Measurements from ENCODE around the gene NTM. TPM values are rescaled to one million over a fixed set of nuclear protein-coding genes. Genes with fewer than 3 reads are reported as not detected.

NTM gene
- total RNA-seq, 1 experiment from 2014 or later: 9.9 TPM

- no peaks in the 10 kb centered on the region for H3K27me3 Mint-ChIP-seq (ENCODE audit: low read depth)
- H4K91ac ChIP-seq (ENCODE audit: insufficient read length, low read depth, low read length): no peak overlapping the region
- no peaks in the 10 kb centered on the region for H3K27me3 ChIP-seq (ENCODE audit: insufficient read depth, low read length)
- no peak overlapping the region for H3K27ac Mint-ChIP-seq
- no peak overlapping the region for H3K14ac ChIP-seq (ENCODE audit: insufficient read depth, low read length)
- H3K4me1 ChIP-seq (ENCODE audit: insufficient read depth, low read length): no peaks in the 10 kb centered on the region
- H3K23me2 ChIP-seq (ENCODE audit: insufficient read length, low read depth, low read length, poor library complexity, severe bottlenecking): no peaks in the 10 kb centered on the region
- no peak overlapping the region for H3K27ac ChIP-seq (ENCODE audit: insufficient read length, low read depth, low read length)
- no peak overlapping the region for H4K8ac ChIP-seq (replicated peaks; ENCODE audit: insufficient read length, low read depth, low read length)
- H2BK5ac ChIP-seq (ENCODE audit: insufficient read length, low read length): no peak overlapping the region
- no peak overlapping the region for H3K23ac ChIP-seq (ENCODE audit: insufficient read length, low read depth, low read length)
- H4K5ac ChIP-seq (ENCODE audit: insufficient read length, low read depth, low read length): no peak overlapping the region
- DNase-seq: no peak
- H3K56ac ChIP-seq (ENCODE audit: insufficient read length, low read depth, low read length): no peak overlapping the region
- H3K4ac ChIP-seq (ENCODE audit: low read depth, low read length): no peak overlapping the region
- H3T11ph ChIP-seq (ENCODE audit: low read length): no peak overlapping the region
- no peak overlapping the region for H2BK120ac ChIP-seq (ENCODE audit: low read depth, low read length, poor library complexity, severe bottlenecking)
- H3K4me3 Mint-ChIP-seq: no peak overlapping the region
- H2AFZ ChIP-seq (ENCODE audit: low read length): no peak overlapping the region
- H3K79me1 ChIP-seq (ENCODE audit: insufficient read depth, low read depth, low read length, poor library complexity, severe bottlenecking): no peaks in the 10 kb centered on the region
- no CpG with 5 or more reads among the region's 5 CpGs for WGBS (ENCODE audit: extremely low coverage, insufficient read length, low lambda C conversion rate)
- H2AK5ac ChIP-seq (ENCODE audit: insufficient read length, low read length): no peak overlapping the region
- no peak overlapping the region for H2BK15ac ChIP-seq (ENCODE audit: low read depth, low read length)
- H3K18ac ChIP-seq (ENCODE audit: insufficient read length, low read depth, low read length): no peak overlapping the region
- H3K36me3 Mint-ChIP-seq (ENCODE audit: insufficient read depth in 1 of 3, low read depth in 3 of 3): peaks cover 0 to 5% (median 0%) of the 10 kb centered on the region in 3 experiments; a peak in 3 of 7 replicates
- no peak overlapping the region for H2BK20ac ChIP-seq (ENCODE audit: low read depth, low read length, poor library complexity, severe bottlenecking)
- H3K79me2 ChIP-seq (ENCODE audit: insufficient read depth, low read length): no peaks in the 10 kb centered on the region
- peaks cover 4 to 5% of the 10 kb centered on the region in 2 experiments; a peak in 3 of 5 replicates for H3K9me3 Mint-ChIP-seq
- 0 out of 4 replicates have a peak, but pooled peaks cover 0 to 2% of the 10 kb centered on the region in 2 experiments for H3K4me1 Mint-ChIP-seq
- no peaks in the 10 kb centered on the region for H4K20me1 ChIP-seq (ENCODE audit: control insufficient read depth, insufficient read depth, insufficient read length)
- H3K9ac ChIP-seq (ENCODE audit: extremely low read depth, insufficient read length, low read length): no peak overlapping the region
- H2BK12ac ChIP-seq (ENCODE audit: insufficient read length, low read depth, low read length): no peak overlapping the region
- TF ChIP-seq CTCF (conservative IDR thresholded peaks at IDR 0.05): no peak
- H3K9me3 ChIP-seq (ENCODE audit: control insufficient read depth, low read depth, low read length): no peaks in the 10 kb centered on the region
- H3K4me2 ChIP-seq (ENCODE audit: insufficient read depth, insufficient read length, low read length): no peak overlapping the region
These were observed 58.4 kb downstream of the NTM start for GRCh38 chr11:131428853-131429252.
